B cell (primary cell): ENCODE data around the gene IMMP2L. TPM values are rescaled to one million over a fixed set of nuclear protein-coding genes. Genes with fewer than 3 reads are reported as not detected.

Source experiments
- ATAC-seq: fragments of 200-7000 bp; cut with Tn5 transposase; one replicate; pipeline ENCODE4 v1.10.0; 2021; ENCODE audit warnings: low read depth, mild to moderate bottlenecking, moderate number of reproducible peaks, moderate library complexity
- CTCF ChIA-PET: fragments of 350-600 bp; sonication (Branson Sonifier 250); formaldehyde crosslinking; loops from one replicate; lab custom pipeline; 2021; ENCODE audit warnings: antibody characterized with exemption, inconsistent platforms; lab: Charles Lee
- POLR2A ChIA-PET: fragments of 350-600 bp; sonication (Branson Sonifier 250); formaldehyde crosslinking; loops from one replicate; lab custom pipeline; 2021; ENCODE audit warnings: antibody characterized with exemption; lab: Charles Lee
- DNase-seq: peaks from one replicate; pipeline ENCODE4 v3.0.0; 2013
- H2AFZ ChIP-seq: 2 replicates; pipeline ENCODE4 v1.6.1; 2012; ENCODE audit warnings: mild to moderate bottlenecking, low read depth, low read length; ENCODE audit not compliant: insufficient read depth, poor library complexity, severe bottlenecking
- H3K27ac ChIP-seq, 2 donors: 1 replicate in 1 of 2; 2 replicates in 1 of 2; pipeline ENCODE4 v1.5.1; 2012 to 2013; ENCODE audit warnings: low read length in 2 of 2, mild to moderate bottlenecking in 2 of 2, moderate library complexity in 1 of 2
- H3K27me3 ChIP-seq, 4 experiments: fragments of 200-600 bp in 1 of 4; sonication (generic) in 1 of 4; replicated peaks in 1 of 4; 1 replicate in 2 of 4; 2 replicates in 2 of 4; pipeline versions ENCODE4 v1.6.1 to v1.7.0; 2013 to 2016; ENCODE audit warnings: low read length in 3 of 4, mild to moderate bottlenecking in 2 of 4, mixed read lengths in 1 of 4, moderate library complexity in 1 of 4; ENCODE audit not compliant: insufficient read depth in 4 of 4, control insufficient read depth in 3 of 4; ENCODE audit errors: control extremely low read depth in 1 of 4
- H3K36me3 ChIP-seq, 2 experiments: replicated peaks in 1 of 2; 1 replicate in 1 of 2; 2 replicates in 1 of 2; pipeline versions ENCODE4 v1.6.1 to v1.7.1; 2013; ENCODE audit warnings: low read length in 1 of 2; ENCODE audit not compliant: insufficient read depth in 2 of 2, control insufficient read depth in 1 of 2; ENCODE audit errors: control extremely low read depth in 1 of 2, extremely low read depth in 1 of 2
- H3K4me1 ChIP-seq, 2 donors: fragments of 200-600 bp in 1 of 2; sonication (generic) in 1 of 2; 1 replicate in 1 of 2; 2 replicates in 1 of 2; pipeline versions ENCODE4 v1.5.1 to v1.6.1; 2013 to 2017; ENCODE audit warnings: low read length in 2 of 2; ENCODE audit not compliant: control insufficient read depth in 2 of 2, insufficient read depth in 2 of 2
- H3K4me2 ChIP-seq: replicated peaks from 2 replicates; pipeline ENCODE3; 2012; ENCODE audit warnings: mild to moderate bottlenecking, low read depth, low read length; ENCODE audit not compliant: poor library complexity, severe bottlenecking
- H3K4me3 ChIP-seq, 5 experiments: fragments of 200-600 bp in 1 of 5; sonication (generic) in 1 of 5; 1 replicate in 3 of 5; 2 replicates in 2 of 5; pipeline versions ENCODE4 v1.5.1 to v1.7.0; 2011 to 2016; ENCODE audit warnings: low read length in 4 of 5, mild to moderate bottlenecking in 4 of 5, low read depth in 2 of 5, control low read depth in 1 of 5, moderate library complexity in 1 of 5; ENCODE audit not compliant: insufficient read depth in 1 of 5; ENCODE audit errors: control extremely low read depth in 1 of 5, extremely low read depth in 1 of 5
- H3K79me2 ChIP-seq: fragments of 200-600 bp; sonication (generic); one replicate; pipeline ENCODE4 v1.6.0; 2016; ENCODE audit warnings: low read length; ENCODE audit not compliant: control insufficient read depth, insufficient read depth
- H3K9ac ChIP-seq: fragments of 200-600 bp; sonication (generic); 2 replicates; pipeline ENCODE4 v1.6.1; 2017; ENCODE audit warnings: mild to moderate bottlenecking, low read length, moderate library complexity
- H3K9me3 ChIP-seq, 3 donors: one replicate each; pipeline versions ENCODE4 v1.6.1 to v1.7.1; 2013; ENCODE audit warnings: low read length in 2 of 3; ENCODE audit not compliant: control insufficient read depth in 2 of 3, insufficient read depth in 1 of 3; ENCODE audit errors: control extremely low read depth in 1 of 3
- H4K20me1 ChIP-seq: 2 replicates; pipeline ENCODE4 v1.6.0; 2012; ENCODE audit warnings: mild to moderate bottlenecking, low read length; ENCODE audit not compliant: insufficient read depth, control insufficient read depth, poor library complexity, severe bottlenecking
- H3K27ac Mint-ChIP-seq: one replicate; pipeline ENCODE4 v1.8.0; 2021; ENCODE audit warnings: mixed read lengths
- H3K27me3 Mint-ChIP-seq: one replicate; pipeline ENCODE4 v1.8.0; 2021; ENCODE audit warnings: mixed read lengths
- H3K4me1 Mint-ChIP-seq: one replicate; pipeline ENCODE4 v1.8.0; 2021; ENCODE audit warnings: mixed read lengths
- H3K4me3 Mint-ChIP-seq: one replicate; pipeline ENCODE4 v1.8.0; 2021; ENCODE audit warnings: mixed read lengths
- H3K9me3 Mint-ChIP-seq: one replicate; pipeline ENCODE4 v1.8.0; 2022; ENCODE audit warnings: mixed read lengths; ENCODE audit not compliant: insufficient read depth
- EZH2 ChIP-seq: IDR thresholded peaks from 2 replicates; pipeline ENCODE4 v1.6.1; 2012; ENCODE audit warnings: borderline replicate concordance, low read depth, mild to moderate bottlenecking, moderate library complexity, low read length; ENCODE audit not compliant: insufficient read depth, poor library complexity, severe bottlenecking
- WGBS: methylation state at CpG from one replicate; pipeline ENCODE4 v1.1.5; 2013; ENCODE audit warnings: missing lambda C conversion rate; ENCODE audit not compliant: insufficient coverage; 5-methylcytosine and 5-hydroxymethylcytosine counted together
- intact Hi-C: fragments of 100-400 bp; cut with micrococcal nuclease; formaldehyde crosslinking; loops from one replicate; pipeline ENCODE4 v1.10.0; 2022
- polyA plus RNA-seq: library from polyadenylated mRNA; depleted of rRNA; stranded (reverse); fragments of >200 nt; gene quantifications from 2 replicates; pipeline ENCODE4 v1.2.3, GENCODE V29; 2012
- total RNA-seq, 2 donors: library from RNA; stranded (reverse); fragments of 120-200 nt in 1 of 2; gene quantifications; 1 replicate in 1 of 2; 2 replicates in 1 of 2; pipeline versions ENCODE4 v1.2.3 to v1.2.4, GENCODE V29; 2013 to 2022
- TF ChIP-seq, protein P1 (sequence below): fragments of 200-600 bp; IDR thresholded peaks from one replicate; pipeline ENCODE4 v1.8.0; 2022; ENCODE audit warnings: antibody characterized with exemption, mild to moderate bottlenecking

Gene IMMP2L
- total and polyA plus RNA-seq, 2 donors (not counting 1 experiment from before 2014, with no cell fraction given): 3.8 to 34.2 TPM

DNA sequence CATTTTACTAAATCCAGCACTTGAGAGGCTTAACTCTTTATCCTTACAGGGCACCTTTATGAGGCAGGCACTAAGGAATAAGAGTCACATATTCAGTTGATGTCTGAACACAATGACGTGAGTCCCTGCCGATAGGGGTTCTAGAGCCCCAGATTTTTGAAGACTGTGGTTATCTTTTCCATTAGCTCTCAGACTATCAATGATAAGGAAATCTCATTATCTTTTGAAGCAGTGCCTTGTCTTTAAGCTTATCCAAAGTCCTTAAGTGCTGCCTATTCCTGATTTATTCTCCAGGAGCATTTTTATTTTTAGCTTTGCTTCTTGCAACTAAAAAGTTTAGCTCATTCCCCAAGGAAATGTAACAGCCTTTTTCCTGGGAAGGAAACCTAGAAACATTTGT, 915.5 kb downstream of the IMMP2L start:
- no peaks in the 10 kb centered on the region for H3K9me3 Mint-ChIP-seq
- ChIA-PET POLR2A (no interaction called here), CTCF (no interaction called here)
- TF ChIP-seq, protein P1, sequence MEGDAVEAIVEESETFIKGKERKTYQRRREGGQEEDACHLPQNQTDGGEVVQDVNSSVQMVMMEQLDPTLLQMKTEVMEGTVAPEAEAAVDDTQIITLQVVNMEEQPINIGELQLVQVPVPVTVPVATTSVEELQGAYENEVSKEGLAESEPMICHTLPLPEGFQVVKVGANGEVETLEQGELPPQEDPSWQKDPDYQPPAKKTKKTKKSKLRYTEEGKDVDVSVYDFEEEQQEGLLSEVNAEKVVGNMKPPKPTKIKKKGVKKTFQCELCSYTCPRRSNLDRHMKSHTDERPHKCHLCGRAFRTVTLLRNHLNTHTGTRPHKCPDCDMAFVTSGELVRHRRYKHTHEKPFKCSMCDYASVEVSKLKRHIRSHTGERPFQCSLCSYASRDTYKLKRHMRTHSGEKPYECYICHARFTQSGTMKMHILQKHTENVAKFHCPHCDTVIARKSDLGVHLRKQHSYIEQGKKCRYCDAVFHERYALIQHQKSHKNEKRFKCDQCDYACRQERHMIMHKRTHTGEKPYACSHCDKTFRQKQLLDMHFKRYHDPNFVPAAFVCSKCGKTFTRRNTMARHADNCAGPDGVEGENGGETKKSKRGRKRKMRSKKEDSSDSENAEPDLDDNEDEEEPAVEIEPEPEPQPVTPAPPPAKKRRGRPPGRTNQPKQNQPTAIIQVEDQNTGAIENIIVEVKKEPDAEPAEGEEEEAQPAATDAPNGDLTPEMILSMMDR: no peak
- DNase-seq: no peak
- H3K4me3 Mint-ChIP-seq: no peak overlapping the region
- no peak overlapping the region for H3K4me2 ChIP-seq
- intact Hi-C loops: no loop called here
- no peaks in the 10 kb centered on the region for H4K20me1 ChIP-seq
- WGBS: no CpG with 5 or more reads among the region's 2 CpGs
- ATAC-seq: no peak
- no peak overlapping the region for H2AFZ ChIP-seq
- no peaks in the 10 kb centered on the region for H3K4me1 Mint-ChIP-seq
- H3K4me3 ChIP-seq: no peak overlapping the region
- no peaks in the 10 kb centered on the region for H3K27me3 Mint-ChIP-seq
- H3K27ac ChIP-seq: no peak overlapping the region
- H3K36me3 ChIP-seq: no peaks in the 10 kb centered on the region
- H3K27me3 ChIP-seq: no peaks in the 10 kb centered on the region
- no peak overlapping the region for H3K27ac Mint-ChIP-seq
- H3K4me1 ChIP-seq: no peaks in the 10 kb centered on the region
- H3K9ac ChIP-seq: no peak overlapping the region
- H3K9me3 ChIP-seq: no peaks in the 10 kb centered on the region
- no peaks in the 10 kb centered on the region for H3K79me2 ChIP-seq

DNA sequence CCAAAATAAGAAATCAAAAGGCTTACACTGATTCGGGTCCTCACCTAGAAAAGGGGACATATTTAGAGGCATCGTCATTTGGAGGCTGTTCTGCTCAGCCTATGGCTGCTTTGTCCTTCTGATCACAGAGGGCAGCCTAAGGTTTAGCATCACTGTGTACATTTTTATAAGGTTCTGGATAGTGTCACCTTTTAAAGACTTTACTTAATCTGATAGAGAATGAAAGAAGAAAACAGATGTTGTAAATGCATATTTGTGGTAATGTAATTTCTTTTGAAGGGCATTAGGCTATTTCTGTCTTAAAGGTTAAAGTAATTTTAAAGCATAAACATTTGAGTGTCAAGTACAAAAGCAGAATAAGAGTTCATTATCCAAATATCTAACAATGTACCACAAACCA, 916.7 kb downstream of the IMMP2L start:
- no peak for TF ChIP-seq EZH2
- TF ChIP-seq, protein P1: no peak
- H3K27ac Mint-ChIP-seq: no peak overlapping the region
- Histone ChIP-seq H3K4me1 (no peaks in the 10 kb centered on the region), H3K27ac (no peak overlapping the region), H3K79me2 (no peaks in the 10 kb centered on the region), H3K27me3 (no peaks in the 10 kb centered on the region), H3K36me3 (no peaks in the 10 kb centered on the region), H3K9ac (no peak overlapping the region), H2AFZ (no peak overlapping the region), H4K20me1 (no peaks in the 10 kb centered on the region), H3K4me3 (no peak overlapping the region), H3K9me3 (no peaks in the 10 kb centered on the region), H3K4me2 (no peak overlapping the region)
- H3K4me3 Mint-ChIP-seq: no peak overlapping the region
- ChIA-PET POLR2A (no interaction called here), CTCF (no interaction called here)
- intact Hi-C loops: no loop called here
- no peaks in the 10 kb centered on the region for H3K9me3 Mint-ChIP-seq
- 100% methylated on average over 2 of the region's 2 CpGs for WGBS
- ATAC-seq: no peak
- H3K4me1 Mint-ChIP-seq: no peaks in the 10 kb centered on the region
- no peaks in the 10 kb centered on the region for H3K27me3 Mint-ChIP-seq
- DNase-seq: no peak
